Measurements from ENCODE around the gene SMIM7.
A peak's percentile ranks its signal among the peaks of the same experiment; 100 is the strongest.

SMIM7 gene

DNA sequence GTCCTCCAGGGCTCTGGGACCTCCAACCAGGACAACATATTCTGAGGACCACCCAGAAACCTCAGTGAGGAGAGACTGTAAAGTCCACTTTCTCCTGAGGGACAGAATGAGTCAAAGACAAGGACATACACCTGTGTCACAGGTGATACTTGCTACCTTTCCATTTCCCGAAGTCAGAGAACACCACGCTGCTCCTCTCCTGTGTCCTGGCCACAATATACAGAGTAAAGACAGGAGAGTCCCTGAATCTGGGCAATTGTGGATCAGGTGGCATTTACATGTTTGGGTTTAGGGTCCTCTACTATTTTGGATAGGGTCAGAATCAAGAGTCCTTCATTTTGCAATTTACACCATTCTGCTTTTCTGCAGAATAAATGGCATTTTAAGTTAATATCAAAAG, 36.9 kb downstream of the SMIM7 start:
- DNase-seq, result no peak

GRCh38 chr19:16621165-16621800, 38.7 kb downstream of the SMIM7 start:
- DNase-seq, result no peak

GRCh38 chr19:16620584-16620983, 39.4 kb downstream of the SMIM7 start:
- no peak for DNase-seq

- peak in 3 of 58 donors; percentile 3 to 44 (median 10) for DNase-seq
Measured at GRCh38 chr19:16620018-16620417, 39.9 kb downstream of the SMIM7 start.

DNA sequence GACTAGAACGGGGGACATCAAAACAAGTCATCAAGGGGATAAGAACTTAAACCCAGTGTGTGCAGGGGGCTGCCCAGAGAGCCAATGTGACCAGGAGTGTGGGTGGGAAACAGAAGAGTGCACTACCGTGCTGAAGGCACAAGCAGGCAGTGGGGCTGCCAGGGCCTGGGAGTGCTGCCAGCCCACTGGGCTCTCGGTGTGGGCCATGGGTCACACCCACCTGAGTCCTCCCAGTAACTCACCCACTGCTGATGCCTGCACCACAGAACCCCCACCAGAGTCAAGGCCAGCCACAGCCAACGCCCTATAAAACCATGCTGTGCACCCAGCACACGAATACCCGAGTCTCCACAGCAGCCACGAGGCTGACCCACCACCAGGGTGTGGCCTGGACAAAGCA, 40.5 kb downstream of the SMIM7 start:
- peak in 6 of 58 donors; percentile 0 to 17 (median 5) for DNase-seq

GRCh38 chr19:16618248-16618647, 41.7 kb downstream of the SMIM7 start:
- DNase-seq, result no peak

- no peak for DNase-seq
Measured at GRCh38 chr19:16615808-16616207, 44.1 kb downstream of the SMIM7 start.

- DNase-seq, result no peak
Measured at GRCh38 chr19:16614941-16615340, 45.0 kb downstream of the SMIM7 start.

DNA sequence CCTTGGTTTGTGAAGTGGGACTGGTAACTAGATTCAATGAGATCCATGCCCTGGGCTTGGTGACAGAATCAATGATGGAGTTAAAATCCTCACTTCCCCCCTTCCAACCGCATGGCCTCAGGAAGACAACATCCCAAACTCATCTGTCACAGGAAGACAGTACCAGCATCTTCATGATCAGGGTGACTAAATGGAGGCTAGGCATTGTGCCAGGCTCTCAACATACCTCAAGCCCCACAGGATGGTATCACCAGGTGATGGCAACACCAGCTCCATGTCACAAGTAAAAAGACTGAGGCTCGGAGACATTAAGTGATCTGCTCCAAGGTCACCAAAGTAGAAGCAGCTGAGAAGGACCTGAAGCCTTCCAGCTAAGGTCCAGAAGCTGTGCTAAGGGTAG, 46.1 kb downstream of the SMIM7 start:
- DNase-seq, result no peak

DNA sequence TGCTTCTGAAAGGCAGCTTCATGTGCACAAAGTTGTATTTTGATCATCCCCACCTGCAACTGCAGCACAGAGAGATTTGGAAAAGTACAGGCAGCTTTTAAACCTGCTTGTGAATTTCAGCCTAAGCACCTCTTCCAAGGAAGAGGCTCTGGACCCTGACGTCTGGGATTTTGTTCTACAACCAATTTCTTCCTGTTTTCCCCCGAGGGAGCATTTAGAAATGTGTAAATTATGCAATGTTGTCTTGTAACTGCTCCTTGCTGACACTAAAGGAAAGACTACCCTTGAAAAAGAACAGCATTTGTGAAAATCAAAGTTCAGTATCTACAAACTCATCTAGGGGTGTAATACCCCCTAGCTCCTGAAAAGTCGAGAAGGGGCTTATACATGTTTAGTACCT, 47.3 kb downstream of the SMIM7 start:
- DNase-seq, result no peak

- DNase-seq, result no peak
Measured at GRCh38 chr19:16611121-16611520, 48.8 kb downstream of the SMIM7 start.

DNA sequence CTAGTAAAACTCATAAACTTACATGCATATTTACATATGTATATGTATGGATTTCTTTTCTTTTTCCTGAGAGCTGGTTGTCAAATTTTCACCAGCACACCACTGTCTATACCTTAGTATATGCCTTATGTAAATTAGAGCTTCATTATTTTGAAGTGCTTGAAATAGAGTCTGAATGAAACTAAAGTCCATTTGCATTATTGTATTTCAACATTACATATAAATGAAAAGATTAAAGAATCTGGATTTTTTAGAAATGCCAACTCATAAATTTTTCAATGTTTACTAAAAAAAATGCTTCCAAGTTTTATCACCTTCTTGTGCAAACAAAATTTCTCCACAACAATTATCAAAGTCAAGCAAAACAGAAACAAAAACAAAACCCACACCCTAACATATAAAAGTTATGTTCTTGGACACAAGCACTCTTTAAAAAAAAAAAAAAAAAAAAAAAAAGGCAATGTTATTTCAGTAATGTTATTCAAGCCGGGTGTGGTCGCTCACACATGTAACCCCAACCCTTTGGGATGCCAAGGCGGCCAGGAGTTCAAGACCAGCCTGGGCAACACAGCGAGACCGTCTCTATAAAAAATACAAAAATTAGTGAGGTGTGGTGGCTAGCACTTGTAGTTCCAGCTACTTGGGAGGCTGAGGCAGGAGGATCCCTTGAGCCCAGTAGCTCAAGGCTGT, 50.3 kb downstream of the SMIM7 start:
- no peak for DNase-seq

- DNase-seq, result peak in 2 of 58 donors; percentile 27 to 54
Measured at GRCh38 chr19:16608290-16608739, 51.6 kb downstream of the SMIM7 start.

DNA sequence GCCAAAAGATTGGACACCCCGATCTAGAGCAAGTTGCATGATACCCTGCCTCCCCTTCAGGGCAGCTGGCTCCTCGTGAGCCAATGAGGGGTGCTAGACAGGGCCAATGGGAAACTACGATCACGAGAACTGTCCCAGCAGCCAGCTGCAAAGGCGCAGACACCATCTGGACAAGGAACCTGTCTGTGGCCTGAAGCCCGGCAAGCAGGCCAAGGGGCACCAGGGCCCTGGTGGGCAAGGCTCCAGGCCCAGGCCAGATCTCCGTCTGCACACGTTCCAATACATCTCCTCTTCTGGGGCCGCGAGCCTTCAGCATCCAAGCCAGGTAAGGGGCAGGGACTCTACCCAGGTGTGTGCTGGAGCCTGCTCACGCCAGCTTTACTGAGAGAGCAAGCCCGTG, 52.1 kb downstream of the SMIM7 start:
- DNase-seq, result peak in 3 of 58 donors; percentile 9 to 27 (median 19)

DNA sequence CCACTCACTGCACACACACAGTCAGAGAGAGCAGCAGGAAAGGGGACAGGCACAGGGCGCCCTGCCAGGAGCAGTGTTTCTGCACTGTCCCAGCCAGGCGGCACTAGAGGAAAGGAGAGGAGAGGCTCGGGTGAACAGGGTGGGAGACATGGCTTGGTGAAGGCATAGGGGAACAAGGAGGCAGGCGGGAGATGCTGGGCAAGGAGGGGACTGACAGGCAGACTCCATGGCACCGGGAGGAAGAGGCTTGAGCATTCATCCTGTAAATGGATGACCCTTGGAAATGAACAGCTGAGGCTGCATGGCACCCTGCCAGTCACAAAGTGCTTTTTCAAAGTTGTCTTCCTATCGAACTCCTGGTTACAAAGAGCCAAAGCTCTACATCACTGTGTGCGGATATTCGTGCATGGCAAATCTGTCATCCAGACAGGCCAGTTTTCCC, 54.4 kb downstream of the SMIM7 start:
- peak in 4 of 58 donors; percentile 11 to 17 (median 16) for DNase-seq

GRCh38 chr19:16605115-16605514, 54.8 kb downstream of the SMIM7 start:
- DNase-seq, result no peak

DNA sequence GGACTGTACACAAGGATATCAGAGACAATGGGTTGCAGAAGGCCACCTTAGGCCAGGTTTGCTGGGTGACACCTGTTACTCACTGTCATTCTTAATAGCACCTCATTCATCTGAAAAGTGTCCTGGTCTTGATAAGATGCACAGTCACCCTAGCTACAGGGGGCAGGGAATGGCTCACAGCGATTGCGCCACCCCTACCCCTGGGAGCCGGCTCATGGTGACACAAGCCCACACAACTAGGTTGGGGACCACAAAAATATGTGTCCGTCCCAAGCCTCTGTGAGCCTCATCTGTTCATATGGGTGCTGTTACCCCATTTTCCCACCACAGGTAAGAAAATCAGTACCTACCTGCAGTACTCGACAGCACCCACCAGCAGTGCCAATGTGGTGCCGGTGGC, 55.3 kb downstream of the SMIM7 start:
- DNase-seq, result no peak

DNA sequence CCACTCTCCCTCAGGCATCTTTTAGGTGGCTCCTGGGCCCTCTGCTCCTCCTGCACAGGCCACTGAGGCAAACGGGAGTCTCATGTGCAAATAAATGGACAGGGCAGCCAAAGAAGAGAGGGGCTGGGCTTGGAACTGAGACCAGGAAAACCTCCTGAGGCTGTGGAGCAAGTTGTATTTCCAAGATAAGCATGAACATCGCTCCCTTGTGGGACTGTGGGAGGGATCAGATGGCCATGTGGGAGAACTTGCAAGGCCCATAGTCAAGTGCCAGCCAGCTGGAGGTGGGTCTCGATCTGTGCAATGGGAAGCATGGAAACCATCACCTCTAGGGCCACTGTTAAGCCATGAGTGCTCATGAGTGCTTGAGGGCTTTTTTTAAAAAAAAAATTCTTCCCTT, 56.9 kb downstream of the SMIM7 start:
- no peak for DNase-seq

GRCh38 chr19:16601378-16602052, 58.4 kb downstream of the SMIM7 start:
- DNase-seq, result no peak

- no peak for DNase-seq
Measured at GRCh38 chr19:16600824-16601223, 59.1 kb downstream of the SMIM7 start.

GRCh38 chr19:16599655-16600346, 60.1 kb downstream of the SMIM7 start:
- DNase-seq, result no peak

DNA sequence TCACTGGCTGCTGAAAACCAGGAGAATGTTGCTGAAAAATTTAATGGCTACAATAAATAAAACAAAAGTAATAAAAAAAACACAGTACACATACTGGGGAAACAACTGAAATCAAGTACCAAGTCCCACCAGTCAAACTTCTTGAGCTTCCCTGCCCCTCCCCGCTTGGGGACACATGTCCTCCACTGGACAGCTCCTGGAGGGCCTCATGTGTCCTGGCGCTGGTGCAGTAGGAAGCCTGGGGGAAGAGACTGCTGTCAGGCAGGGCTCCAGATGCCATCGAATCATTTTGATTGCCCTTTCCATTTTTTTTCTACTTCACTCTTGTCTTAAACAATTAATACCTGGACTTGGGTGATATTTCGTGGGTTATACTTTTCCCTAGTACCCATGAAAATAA, 61.1 kb downstream of the SMIM7 start:
- DNase-seq, result no peak

Data from anterior cingulate cortex (tissue), 58 donors.